ENCODE measurements around the gene GLP2R. TPM values are rescaled to one million over a fixed set of nuclear protein-coding genes. Genes with fewer than 3 reads are reported as not detected.

Gene GLP2R
- total and polyA plus RNA-seq, 2 of the 8 experiments (the other 6 are each of a cell fraction or from before 2014, with no cell fraction given) = not detected

DNA sequence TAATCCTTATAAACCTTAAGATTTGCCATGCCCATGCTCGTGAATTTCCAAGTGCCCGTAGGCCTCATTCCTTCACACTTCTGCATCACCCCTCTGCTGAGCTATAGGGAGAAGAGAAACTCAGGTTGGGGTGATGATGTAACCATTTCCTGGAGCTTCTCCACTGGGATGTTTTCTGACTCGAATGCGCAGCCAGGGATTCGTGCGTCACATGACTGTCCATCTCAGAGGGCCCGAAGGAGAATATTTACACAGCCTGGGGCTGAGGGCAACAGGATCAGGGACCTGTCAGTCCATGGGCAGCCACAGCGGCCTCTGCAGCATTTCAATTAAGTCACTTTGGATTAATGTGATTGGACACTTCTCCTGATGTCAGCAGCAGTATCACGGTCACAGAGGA lies 12.6 kb upstream of the GLP2R start:
- DNase-seq (ENCODE audit: low read depth in 1 of 2, low spot score in 2 of 2) = no peak
- Histone ChIP-seq H3K27me3 (replicated peaks in 1 of 4; ENCODE audit: control insufficient read depth in 3 of 4, extremely low read depth in 1 of 4, insufficient read depth in 3 of 4, low read length in 3 of 4) (no peaks in the 10 kb centered on the region), H2BK5ac (ENCODE audit: low read depth, low read length) (no peak overlapping the region), H2BK120ac (replicated peaks; ENCODE audit: low read depth, low read length) (no peak overlapping the region), H3K56ac (replicated peaks; ENCODE audit: insufficient read length, low read depth, low read length) (no peak overlapping the region), H3K4me1 (replicated peaks in 1 of 4; ENCODE audit: control insufficient read depth in 3 of 4, insufficient read depth in 4 of 4, low read length in 3 of 4) (no peaks in the 10 kb centered on the region), H3K18ac (ENCODE audit: extremely low read depth, low read length) (no peak overlapping the region), H3K27ac (ENCODE audit: low read depth, low read length) (no peak overlapping the region), H2AK5ac (ENCODE audit: low read depth, low read length) (no peak overlapping the region), H4K5ac (ENCODE audit: insufficient read length, low read depth, low read length) (no peak overlapping the region), H3K4ac (replicated peaks; ENCODE audit: insufficient read length, low read depth, low read length) (no peak overlapping the region), H3K14ac (ENCODE audit: insufficient read length) (no peak overlapping the region), H3K9ac (replicated peaks in 1 of 4; ENCODE audit: extremely low read depth in 1 of 4, low read depth in 3 of 4, low read length in 3 of 4) (no peak overlapping the region), H3K4me3 (ENCODE audit: extremely low read depth in 1 of 4, insufficient read depth in 2 of 4, low read depth in 3 of 4, low read length in 4 of 4) (no peak overlapping the region), H3K23ac (ENCODE audit: insufficient read length) (no peak overlapping the region), H3K79me2 (ENCODE audit: control insufficient read depth in 1 of 2, insufficient read depth in 2 of 2, low read length in 2 of 2) (no peaks in the 10 kb centered on the region), H2BK20ac (ENCODE audit: low read length) (no peak overlapping the region), H4K20me1 (replicated peaks in 1 of 2; ENCODE audit: control insufficient read depth in 1 of 2, insufficient read depth in 2 of 2, low read length in 2 of 2) (peaks cover 0 to 2% of the 10 kb centered on the region in 2 experiments), H3K23me2 (ENCODE audit: low read depth, low read length) (peaks cover 2% of the 10 kb centered on the region; the same call in 1 of the 2 replicates), H2AFZ (ENCODE audit: low read length) (no peak overlapping the region), H3K79me1 (ENCODE audit: low read depth, low read length) (no peaks in the 10 kb centered on the region), H2BK15ac (ENCODE audit: low read length) (no peak overlapping the region), H3K4me2 (ENCODE audit: insufficient read depth in 1 of 2, low read depth in 2 of 2, low read length in 2 of 2) (no peak overlapping the region), H3K36me3 (ENCODE audit: control insufficient read depth in 2 of 4, insufficient read depth in 4 of 4, low read length in 3 of 4) (no peaks in the 10 kb centered on the region), H4K8ac (ENCODE audit: extremely low read depth, insufficient read depth, low read length) (no peak overlapping the region), H4K91ac (replicated peaks; ENCODE audit: insufficient read length, low read length) (no peak overlapping the region), H3K9me3 (ENCODE audit: insufficient read depth in 2 of 2, low read depth in 1 of 2, low read length in 1 of 2) (0 out of 4 replicates have a peak, but pooled peaks cover 0 to 2% of the 10 kb centered on the region in 2 experiments), H2BK12ac (ENCODE audit: low read depth, low read length) (no peak overlapping the region)
- FAIRE-seq = no peak
- 88% methylated on average over 8 of the region's 9 CpGs; no CpG with 5 or more reads in 1 of the 2 experiments for WGBS, 2 experiments (ENCODE audit: extremely low coverage in 1 of 2, insufficient coverage in 1 of 2, insufficient read length in 1 of 2, insufficient replicate concordance in 2 of 2, low coverage in 1 of 2, low lambda C conversion rate in 2 of 2, missing lambda C conversion rate in 1 of 2)
- ChIA-PET POLR2A (ENCODE audit: partially characterized antibody) (no interaction called here), CTCF (ENCODE audit: partially characterized antibody) (no interaction called here)
- TF ChIP-seq, protein P1, sequence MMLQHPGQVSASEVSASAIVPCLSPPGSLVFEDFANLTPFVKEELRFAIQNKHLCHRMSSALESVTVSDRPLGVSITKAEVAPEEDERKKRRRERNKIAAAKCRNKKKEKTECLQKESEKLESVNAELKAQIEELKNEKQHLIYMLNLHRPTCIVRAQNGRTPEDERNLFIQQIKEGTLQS (IDR thresholded peaks at IDR 0.05; ENCODE audit: insufficient read depth, low read depth, low read length) = no peak
- no peak for TF ChIP-seq SAP30 (IDR thresholded peaks at IDR 0.05; ENCODE audit: insufficient read depth, insufficient replicate concordance, low read length)

Data from H1 (cell line).